GM20431 (cell line): ENCODE data around the gene ZNF226.
"Not testable (repeated sequence)": the region's sequence is repeated elsewhere in the genome, so short reads cannot be mapped to it uniquely, and the experiment has no call there.

Source experiments
- in situ Hi-C: fragments of 300-500 bp; cut with MseI, MboI; formaldehyde crosslinking; loops from one replicate; pipeline ENCODE4 v1.15.0; 2020; ENCODE audit warnings: low sequenced_read_pairs; ENCODE audit not compliant: unreplicated experiment

Gene ZNF226

GRCh38 chr19:44207126-44207803, 42.4 kb downstream of the ZNF226 start:
- in situ Hi-C loops, result no loop called here

GRCh38 chr19:44212250-44212865, 47.5 kb downstream of the ZNF226 start, which contains the start of gene ZNF227:
TSS of gene ZNF227 (plus strand) at chr19:44212532. CDS start at chr19:44217793, 5,261 bp downstream.
- in situ Hi-C loops, result no loop called here

GRCh38 chr19:44212866-44213346, 48.0 kb downstream of the ZNF226 start:
- in situ Hi-C loops, result no loop called here

- in situ Hi-C loops, result not testable (repeated sequence)
Measured at GRCh38 chr19:44219926-44220325, 55.0 kb downstream of the ZNF226 start.

GRCh38 chr19:44220761-44221160, 55.9 kb downstream of the ZNF226 start:
- in situ Hi-C loops, result not testable (repeated sequence)

GRCh38 chr19:44221291-44221690, 56.4 kb downstream of the ZNF226 start:
- in situ Hi-C loops, result not testable (repeated sequence)
